ENCODE data around the gene POC1A.

Gene POC1A

GRCh38 chr3:52097851-52098507 lies 56.2 kb downstream of the POC1A start:
- DNase-seq, result no peak

DNA sequence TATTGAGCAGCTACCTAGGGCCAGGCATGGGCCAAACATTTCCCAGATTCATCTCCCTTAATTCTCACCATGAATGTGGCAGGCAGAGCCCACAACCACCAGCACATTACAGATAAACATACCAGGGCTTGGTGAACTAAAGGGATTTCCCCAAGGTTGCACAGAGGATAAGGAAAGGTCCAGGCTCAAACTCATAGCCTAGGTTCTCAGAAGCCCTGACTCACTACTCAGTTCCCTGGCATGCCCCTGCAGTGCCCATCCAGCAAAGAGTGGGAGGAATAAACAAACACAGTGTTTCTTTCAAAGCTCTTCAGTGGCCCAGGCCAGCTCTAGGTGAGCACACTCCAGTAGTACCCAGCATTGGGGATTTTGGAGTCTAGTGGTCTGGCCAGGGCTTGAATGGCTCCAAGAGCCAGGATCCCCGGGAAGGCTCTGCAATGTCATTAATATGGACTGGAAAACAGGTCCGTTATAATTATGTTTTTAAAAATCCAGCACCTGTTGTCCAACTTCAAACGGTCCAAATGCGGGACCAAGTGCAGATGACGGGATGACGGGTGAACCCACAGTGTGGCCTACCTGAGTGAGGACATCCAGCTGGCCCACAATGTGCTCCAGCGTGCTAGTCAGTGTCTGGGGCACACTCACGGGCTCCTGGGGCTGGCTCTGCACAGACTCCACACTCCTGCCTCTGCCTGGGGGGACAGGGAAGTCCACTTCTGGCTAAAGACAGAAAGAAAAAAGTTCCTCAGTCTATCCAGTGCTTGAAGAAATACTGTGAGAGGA lies 58.0 kb downstream of the POC1A start:
- no peak for DNase-seq

GRCh38 chr3:52094571-52095485 lies 59.4 kb downstream of the POC1A start:
- no peak for DNase-seq

GRCh38 chr3:52093756-52094545 lies 60.3 kb downstream of the POC1A start:
- DNase-seq, result no peak

DNA sequence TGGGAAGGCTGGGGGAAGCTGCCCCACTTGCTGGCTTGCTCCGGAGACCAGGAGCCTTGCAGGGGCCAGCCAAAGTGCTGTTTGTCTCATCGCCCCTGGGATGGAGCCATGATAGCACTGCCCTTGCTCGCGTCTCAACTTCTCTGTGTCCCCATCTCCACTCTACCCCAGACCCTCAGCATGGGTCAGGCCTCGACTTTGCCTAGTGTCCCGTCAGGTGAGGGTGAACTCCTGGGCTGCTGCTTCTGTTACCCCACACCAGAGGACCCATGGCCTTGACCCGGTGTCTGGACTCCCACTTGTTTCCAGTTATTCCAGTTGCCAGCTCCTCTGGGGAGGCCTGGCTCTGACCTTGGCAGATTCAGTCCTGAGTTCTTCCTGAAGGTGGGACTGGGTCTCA lies 61.3 kb downstream of the POC1A start:
- no peak for DNase-seq

- no peak for DNase-seq
Measured at GRCh38 chr3:52092271-52092660, 62.0 kb downstream of the POC1A start.

DNA sequence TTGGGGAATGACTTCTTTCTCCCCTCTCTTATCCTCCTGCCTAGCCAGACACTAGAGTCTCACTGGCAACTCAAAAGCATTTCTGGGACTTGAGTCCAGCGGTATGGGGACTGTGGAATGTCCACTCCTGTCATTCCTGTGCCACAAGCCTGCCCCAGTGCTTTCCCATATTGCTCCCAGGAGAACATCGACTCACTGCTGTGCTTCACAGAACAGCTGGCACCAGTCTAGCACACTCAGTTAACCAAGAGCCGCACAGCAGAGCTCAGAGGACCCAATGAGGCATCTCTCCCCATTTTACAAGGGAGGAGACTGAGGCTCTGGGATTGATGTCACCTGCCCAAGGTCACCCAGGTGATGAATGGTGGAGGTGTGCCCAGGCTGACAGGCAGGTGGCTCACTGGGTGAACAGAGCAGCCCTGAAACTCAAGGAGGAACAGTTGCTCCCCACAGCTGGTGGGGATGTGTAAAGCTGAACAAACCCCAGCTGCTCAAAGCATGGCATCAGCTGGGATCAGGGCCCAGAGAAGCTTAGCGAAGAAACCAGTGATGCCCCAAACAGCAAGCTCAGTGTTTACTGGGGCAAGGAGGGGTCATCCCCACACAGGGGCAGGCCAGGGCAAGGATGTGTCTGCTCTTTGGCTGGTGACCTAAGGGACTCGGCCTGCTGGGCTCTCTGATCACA lies 62.5 kb downstream of the POC1A start:
- DNase-seq, result no peak

DNA sequence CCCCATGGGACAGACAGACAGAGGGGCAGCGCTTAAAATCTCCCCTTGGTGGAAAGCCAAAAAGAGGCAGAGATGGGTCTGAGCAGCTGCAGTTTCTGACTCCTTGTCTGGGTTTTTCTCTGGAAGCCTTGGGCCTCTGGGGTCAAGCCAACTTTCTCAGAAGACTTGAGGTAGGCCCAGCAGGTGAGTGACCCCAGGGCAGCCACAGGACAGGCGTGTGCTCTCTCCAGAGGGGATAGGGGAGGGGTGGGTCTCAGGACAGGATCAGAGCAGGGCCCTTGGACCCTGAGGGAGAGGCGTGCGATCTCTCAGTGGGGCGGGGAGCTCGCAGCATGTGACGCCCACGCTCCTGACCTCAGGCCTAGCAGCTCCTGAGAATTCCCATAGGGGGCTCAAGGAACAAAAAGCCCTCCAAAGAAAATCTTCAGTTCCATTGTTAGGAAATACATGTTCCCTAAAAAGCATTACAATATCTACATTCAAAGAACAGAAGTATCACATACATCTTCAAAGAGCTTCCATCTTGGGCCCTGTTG lies 63.2 kb downstream of the POC1A start:
- no peak for DNase-seq

GRCh38 chr3:52090131-52090932 lies 63.9 kb downstream of the POC1A start:
- no peak for DNase-seq

DNA sequence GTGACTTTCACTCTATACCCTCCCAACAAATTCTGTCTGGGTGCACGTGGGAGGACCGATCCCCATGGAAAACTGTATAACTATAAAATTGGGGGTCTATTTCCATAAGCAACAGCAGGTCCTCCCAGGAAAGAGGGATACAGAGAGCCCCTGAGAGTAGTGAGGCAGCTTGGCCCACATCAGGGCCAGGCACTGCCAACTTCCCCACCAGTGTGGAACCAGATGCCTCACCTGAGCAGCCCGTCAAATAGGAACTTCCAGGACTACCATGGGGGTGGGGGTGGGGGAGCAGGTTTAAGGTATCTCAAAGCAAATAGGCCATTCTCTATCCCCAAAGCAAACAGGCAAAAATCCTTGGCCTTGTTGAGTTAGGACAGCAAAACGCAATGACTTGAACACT lies 64.5 kb downstream of the POC1A start:
- no peak for DNase-seq

DNA sequence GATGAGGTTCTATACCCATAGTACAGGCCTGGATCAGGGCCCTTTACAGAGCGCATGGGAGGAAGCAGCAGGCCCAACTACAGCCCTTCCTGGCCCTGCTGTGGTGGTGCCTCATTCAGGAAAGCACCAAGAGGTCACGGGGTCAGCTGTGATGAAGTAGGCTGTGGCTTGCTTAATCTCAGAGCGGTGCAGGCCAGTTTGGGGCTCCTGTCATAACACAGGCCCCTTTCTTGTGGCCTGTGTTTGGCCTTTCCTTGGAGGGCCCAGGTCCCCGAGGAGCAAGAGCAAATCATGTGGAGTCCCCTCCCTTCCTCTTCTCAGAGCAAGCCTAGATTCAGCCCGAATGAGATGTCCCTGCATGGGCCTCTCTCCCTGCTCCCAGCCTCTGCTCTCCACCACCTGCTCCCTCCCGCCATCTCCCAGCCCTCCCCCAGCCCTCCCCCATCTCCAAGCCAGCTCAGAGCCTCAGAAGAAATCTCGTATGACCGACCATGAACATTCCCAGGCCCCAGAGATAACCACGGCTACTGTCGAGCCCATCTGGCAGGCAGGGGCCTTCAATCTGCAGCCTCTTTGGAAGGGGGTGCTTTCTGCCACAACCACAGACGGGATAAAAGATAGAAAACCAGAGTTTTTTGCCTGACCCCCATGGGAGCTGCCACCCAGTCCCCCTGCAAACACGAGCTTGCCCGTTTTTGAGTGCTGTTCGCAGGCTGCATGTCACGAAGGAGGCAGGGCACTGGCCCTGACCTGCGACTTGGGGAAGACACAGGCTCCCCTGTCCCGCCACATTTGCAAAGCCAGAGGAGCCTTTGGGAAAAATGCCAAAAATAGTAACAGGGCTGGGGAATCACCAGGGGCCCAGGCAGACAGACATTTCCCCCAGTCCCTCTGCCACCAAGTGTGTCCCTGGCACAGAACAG lies 65.5 kb downstream of the POC1A start:
- no peak for DNase-seq

DNA sequence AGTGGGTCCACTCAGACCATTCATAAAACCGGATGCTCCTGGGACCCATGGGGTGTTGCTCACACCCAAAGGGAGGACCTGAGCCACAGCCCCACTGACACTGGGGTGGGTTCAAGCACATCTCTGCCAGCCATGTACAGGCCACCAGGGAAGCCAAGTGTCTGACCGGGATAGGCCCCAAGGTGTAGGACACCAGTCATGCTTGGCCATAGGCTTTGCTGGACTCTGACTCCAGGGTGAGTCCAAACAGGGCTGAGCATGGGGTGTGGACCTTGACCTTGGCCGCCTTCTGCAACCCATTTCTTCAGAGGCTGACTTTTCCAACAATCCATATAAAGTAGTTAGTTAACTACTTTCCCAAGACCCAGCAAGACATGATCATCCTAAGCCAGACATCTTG lies 66.5 kb downstream of the POC1A start:
- no peak for DNase-seq

GRCh38 chr3:52086976-52087663 lies 67.1 kb downstream of the POC1A start:
- DNase-seq, result no peak

DNA sequence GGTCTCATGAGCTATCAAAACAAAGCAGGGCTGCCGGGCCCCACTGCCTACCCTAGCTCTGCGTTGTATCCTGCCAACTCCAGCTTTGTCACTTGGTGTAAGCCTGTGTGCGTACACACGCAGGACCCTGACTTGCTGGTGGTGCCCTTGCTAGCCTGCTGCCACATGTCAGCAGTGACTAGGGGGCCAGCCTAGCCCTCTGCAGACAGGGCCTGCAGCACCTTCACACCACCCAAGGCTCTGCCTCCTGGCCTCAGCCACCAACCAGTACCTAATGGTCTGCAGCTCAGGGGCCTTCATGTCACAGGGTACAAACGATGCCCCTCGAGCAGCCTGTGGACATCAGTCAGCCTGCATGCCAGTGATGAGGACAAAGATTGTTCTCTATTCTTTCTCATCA lies 67.8 kb downstream of the POC1A start:
- no peak for DNase-seq

DNA sequence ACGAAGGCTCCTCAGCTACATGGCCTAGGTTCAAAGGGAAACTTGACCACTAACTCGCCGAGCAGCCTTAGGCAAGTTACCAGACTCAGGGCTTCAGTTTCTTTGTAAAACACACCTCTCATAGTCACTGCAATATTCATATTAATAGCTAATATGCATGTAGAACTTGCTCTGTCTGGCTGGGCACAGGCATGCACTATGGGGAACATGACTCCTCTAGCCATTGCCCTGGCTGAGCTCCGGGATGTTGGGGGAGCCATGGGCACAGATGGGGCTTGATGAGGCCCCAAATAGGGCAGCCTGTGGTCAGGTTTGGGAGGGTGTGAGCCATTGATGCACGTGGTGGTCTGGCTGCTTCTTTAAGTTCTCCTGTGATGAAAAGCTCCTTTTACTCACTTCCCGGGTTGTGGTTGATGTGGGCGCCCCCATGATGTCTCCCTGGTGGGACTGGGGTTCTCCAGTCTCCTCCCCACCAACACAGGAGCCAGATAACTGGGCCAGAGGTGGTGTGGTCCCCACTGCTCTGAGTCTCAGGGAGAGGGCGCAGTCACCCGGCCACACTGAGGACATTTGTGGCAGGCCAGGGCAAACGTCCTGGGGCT lies 68.4 kb downstream of the POC1A start:
- DNase-seq, result no peak

- DNase-seq, result no peak
Measured at GRCh38 chr3:52084954-52085680, 69.1 kb downstream of the POC1A start.

GRCh38 chr3:52084216-52084945 lies 69.8 kb downstream of the POC1A start:
- no peak for DNase-seq

All from SIG-M5 (cell line).